GM12878 (cell line): ENCODE data around the gene ZNF627. TPM values are rescaled to one million over a fixed set of nuclear protein-coding genes. Genes with fewer than 3 reads are reported as not detected.
A peak's percentile ranks its signal among the peaks of the same experiment; 100 is the strongest.

Source experiments
- ATAC-seq: fragments of 200-7000 bp; cut with Tn5 transposase; 3 replicates; pipeline ENCODE4 v1.9.1; 2020; ENCODE audit warnings: mild to moderate bottlenecking, moderate library complexity
- BruUV-seq: library from RNA; stranded (reverse); fragments of 400-500 nt; replicated peaks from 2 replicates; lab custom pipeline; 2021; lab: Mats Ljungman, UMichigan
- CTCF ChIA-PET: fragments of 300-600 bp; sonication (Branson Sonifier 250); formaldehyde crosslinking; extraction: SDS; loops from one replicate; lab custom pipeline; 2021; ENCODE audit warnings: inconsistent platforms; lab: Yijun Ruan, JAX
- POLR2A ChIA-PET: fragments of 350-600 bp; formaldehyde crosslinking; extraction: SDS; loops from one replicate; lab custom pipeline; 2021; ENCODE audit warnings: inconsistent platforms; lab: Charles Lee
- RAD21 ChIA-PET: fragments of 300-600 bp; sonication (Branson Sonifier 250); formaldehyde crosslinking; loops from one replicate; lab custom pipeline; 2023; ENCODE audit warnings: antibody characterized with exemption; ENCODE audit not compliant: unreplicated experiment; lab: Charles Lee
- SMC1A ChIA-PET: fragments of 300-600 bp; sonication (Branson Sonifier 250); formaldehyde crosslinking; loops from one replicate; lab custom pipeline; 2023; ENCODE audit not compliant: unreplicated experiment, uncharacterized antibody; lab: Charles Lee
- DNase-seq: peaks from one replicate; pipeline ENCODE4 v3.0.0-alpha.2; 2011; ENCODE audit warnings: low read depth, low spot score
- FAIRE-seq: peaks from 3 replicates; lab custom pipeline; 2011; peaks lifted over from hg19 to GRCh38; lab: Jason Lieb, UNC
- H2AFZ ChIP-seq: 2 replicates; pipeline ENCODE4 v1.6.0; 2011; ENCODE audit warnings: low read depth, low read length, control low read depth; ENCODE audit not compliant: control insufficient read depth
- H3K27ac ChIP-seq: 2 replicates; pipeline ENCODE4 v1.5.1; 2011; ENCODE audit warnings: control low read depth; ENCODE audit not compliant: control insufficient read depth, insufficient read depth
- H3K27me3 ChIP-seq, 2 experiments: replicated peaks in 1 of 2; 2 replicates each; pipeline versions ENCODE4 v1.6.0 to v1.6.1; 2011; ENCODE audit warnings: low read length in 1 of 2; ENCODE audit not compliant: control insufficient read depth in 2 of 2, insufficient read depth in 2 of 2
- H3K36me3 ChIP-seq, 2 experiments: 2 replicates each; pipeline ENCODE4 v1.5.1; 2011; ENCODE audit warnings: low read length in 1 of 2; ENCODE audit not compliant: control insufficient read depth in 2 of 2, insufficient read depth in 2 of 2
- H3K4me1 ChIP-seq: 2 replicates; pipeline ENCODE4 v1.6.1; 2011; ENCODE audit warnings: mild to moderate bottlenecking, low read length, moderate library complexity, mixed read lengths; ENCODE audit not compliant: control insufficient read depth, insufficient read depth
- H3K4me2 ChIP-seq: 2 replicates; pipeline ENCODE4 v1.6.0; 2011; ENCODE audit warnings: control low read depth; ENCODE audit not compliant: control insufficient read depth, insufficient read depth
- H3K4me3 ChIP-seq: fragments of 200-600 bp; sonication (generic); 2 replicates; pipeline ENCODE4 v1.5.1; 2016
- H3K79me2 ChIP-seq: 2 replicates; pipeline ENCODE4 v1.6.0; 2011; ENCODE audit warnings: low read length; ENCODE audit not compliant: control insufficient read depth, insufficient read depth
- H3K9ac ChIP-seq: 2 replicates; pipeline ENCODE4 v1.8.0; 2011; ENCODE audit warnings: low read length, control low read depth, mixed read lengths; ENCODE audit not compliant: control insufficient read depth, insufficient read depth
- H3K9me3 ChIP-seq: replicated peaks from 3 replicates; pipeline ENCODE4 v1.5.1; 2011; ENCODE audit warnings: mild to moderate bottlenecking, low read length; ENCODE audit not compliant: control insufficient read depth, insufficient read depth
- H4K20me1 ChIP-seq: 2 replicates; pipeline ENCODE4 v1.6.0; 2011; ENCODE audit not compliant: control insufficient read depth, insufficient read depth
- CBX5 ChIP-seq: sonication (generic); IDR thresholded peaks from 2 replicates; pipeline ENCODE4 v1.6.1; 2016; ENCODE audit warnings: low read depth, moderate library complexity, mild to moderate bottlenecking, inconsistent platforms
- ETV6 ChIP-seq, 2 experiments: fragments of 450-650 bp in 1 of 2; IDR thresholded peaks in 1 of 2; conservative IDR thresholded peaks in 1 of 2; 2 replicates each; pipeline ENCODE4 v1.6.1; 2014; ENCODE audit warnings: antibody characterized with exemption in 1 of 2, borderline replicate concordance in 1 of 2, low read depth in 1 of 2, mild to moderate bottlenecking in 1 of 2, moderate library complexity in 1 of 2
- KLF5 ChIP-seq: fragments of 450-650 bp; IDR thresholded peaks from 2 replicates; pipeline ENCODE4 v1.6.1; 2014; ENCODE audit warnings: mild to moderate bottlenecking; ENCODE audit not compliant: partially characterized antibody
- MYB ChIP-seq: fragments of 150-350 bp; IDR thresholded peaks from 2 replicates; pipeline ENCODE4 v1.6.1; 2014; ENCODE audit warnings: mild to moderate bottlenecking, low read depth, low read length, borderline replicate concordance
- POLR2AphosphoS2 ChIP-seq: IDR thresholded peaks from 2 replicates; pipeline ENCODE4 v1.6.1; 2011; ENCODE audit warnings: low read depth, mild to moderate bottlenecking, low read length, improper control_type of control experiment, moderate library complexity
- PRDM15 ChIP-seq: fragments of 450-650 bp; formaldehyde crosslinking; IDR thresholded peaks from 2 replicates; pipeline ENCODE4 v1.4.0; 2020; ENCODE audit warnings: mild to moderate bottlenecking, moderate library complexity
- SPI1 ChIP-seq: IDR thresholded peaks from 2 replicates; pipeline ENCODE4 v1.6.1; 2011; ENCODE audit warnings: low read depth, mild to moderate bottlenecking, low read length, moderate library complexity, borderline replicate concordance; ENCODE audit not compliant: insufficient read depth
- SUPT20H ChIP-seq: IDR thresholded peaks from 2 replicates; pipeline ENCODE4 v1.6.1; 2011; ENCODE audit warnings: low read depth, mild to moderate bottlenecking, low read length, moderate library complexity, borderline replicate concordance; ENCODE audit not compliant: control insufficient read depth
- WGBS: methylation state at CpG from one replicate; pipeline ENCODE4 v1.1.6; 2016; ENCODE audit warnings: low lambda C conversion rate; ENCODE audit not compliant: insufficient replicate concordance, insufficient coverage; ENCODE audit errors: missing lambda C conversion rate; 5-methylcytosine and 5-hydroxymethylcytosine counted together
- in situ Hi-C: fragments of 300-500 bp; cut with MboI; formaldehyde crosslinking; loops from 9 replicates; pipeline ENCODE4 v1.14.3; 2018; ENCODE audit warnings: mixed read lengths
- intact Hi-C: fragments of 100-400 bp; cut with micrococcal nuclease; formaldehyde crosslinking; loops from one replicate; pipeline ENCODE4 v1.14.2; 2022; ENCODE audit not compliant: unreplicated experiment
- polyA plus RNA-seq, 11 experiments: library from polyadenylated mRNA; depleted of rRNA in 4 of 11; unstranded in 6 of 11; stranded (reverse) in 5 of 11; fragments of >200 nt; fragmentation: Nextera tagmentation in 4 of 11; fragmentation: Illumina TruSeq in 1 of 11; extraction: Ambion mirVana in 4 of 11; extraction: Trizol in 1 of 11; gene quantifications; 1 replicate in 1 of 11; 2 replicates in 10 of 11; pipeline versions ENCODE4 v1.2.1 to v1.2.3, GENCODE V29; 2011 to 2016; ENCODE audit warnings: inconsistent platforms in 2 of 11, missing spikeins in 2 of 11, low read depth in 1 of 11
- total RNA-seq, 4 experiments: library from RNA; depleted of rRNA in 3 of 4; stranded (reverse); fragments of >200 nt in 3 of 4; fragmentation: Illumina TruSeq in 1 of 4; extraction: Trizol in 1 of 4; gene quantifications; 2 replicates each; pipeline versions ENCODE4 v1.2.1 to v1.2.3, GENCODE V29; 2013 to 2021

The ZNF627 gene
- total and polyA plus RNA-seq, 10 of the 15 experiments (the other 5 are each of a cell fraction or from before 2014, with no cell fraction given): 5.1 to 13.7 (median 10.2) TPM

- no peaks in the 10 kb centered on the region for H4K20me1 ChIP-seq
- H3K9ac ChIP-seq: no peak overlapping the region
- no peaks in the 10 kb centered on the region for H3K27me3 ChIP-seq
- H3K4me1 ChIP-seq: no peaks in the 10 kb centered on the region
- ChIA-PET RAD21 (no interaction called here), SMC1A (no interaction called here)
- no peak overlapping the region for H3K4me3 ChIP-seq
- H3K36me3 ChIP-seq: peaks cover 0 to 2% of the 10 kb centered on the region in 2 experiments; a peak in 1 of 4 replicates
- ATAC-seq: no peak
- in situ Hi-C loops: no loop called here
- no peak for DNase-seq
- no peak for FAIRE-seq
- intact Hi-C loops: no loop called here
- no peaks in the 10 kb centered on the region for H3K79me2 ChIP-seq
- TF ChIP-seq KLF5: peak; percentile 71
- TF ChIP-seq CBX5: peak; percentile 51; the same call in 1 of the 2 replicates
- TF ChIP-seq MYB: no peak
- TF ChIP-seq, all 136 proteins: peak for 2
- Histone ChIP-seq H3K4me2 (no peak overlapping the region), H3K9me3 (peaks cover 22% of the 10 kb centered on the region), H3K27ac (no peak overlapping the region), H2AFZ (no peak overlapping the region)
- ChIA-PET POLR2A (no interaction called here), CTCF (no interaction called here)
- 66% methylated on average over 6 of the region's 6 CpGs for WGBS
- BruUV-seq: no TSS peak
Measured at GRCh38 chr19:11652492-11652891, 55.2 kb downstream of the ZNF627 start.

- TF ChIP-seq SPI1 (peak; percentile 57; the same call in 1 of the 2 replicates), PRDM15 (CRISPR knock-in tag) (no peak), CBX5 (no peak), POLR2AphosphoS2 (no peak), ETV6 (conservative IDR thresholded peaks at IDR 0.05 in 1 of 2, IDR thresholded peaks at IDR 0.05 in 1 of 2; ENCODE audit: borderline replicate concordance in 1 of 2, low read depth in 1 of 2) (no peak), SUPT20H (no peak)
- Histone ChIP-seq H3K36me3 (peaks cover 0 to 1% of the 10 kb centered on the region in 2 experiments; a peak in 1 of 4 replicates), H2AFZ (no peak overlapping the region), H3K27me3 (no peaks in the 10 kb centered on the region), H3K79me2 (no peaks in the 10 kb centered on the region), H3K4me1 (no peaks in the 10 kb centered on the region), H3K27ac (no peak overlapping the region), H3K9me3 (peaks cover 14% of the 10 kb centered on the region), H3K9ac (no peak overlapping the region), H4K20me1 (no peaks in the 10 kb centered on the region), H3K4me2 (no peak overlapping the region), H3K4me3 (no peak overlapping the region)
- in situ Hi-C loops (no loop called here), intact Hi-C loops (no loop called here)
- RAD21 ChIA-PET: no interaction called here
- SMC1A ChIA-PET: no interaction called here
- ATAC-seq (no peak), DNase-seq (no peak), FAIRE-seq (no peak)
- no TSS peak for BruUV-seq
- POLR2A ChIA-PET: no interaction called here
- WGBS: 17% methylated on average over 3 of the region's 3 CpGs
- CTCF ChIA-PET: no interaction called here
Measured at GRCh38 chr19:11656535-11656934, 59.3 kb downstream of the ZNF627 start.
